ENCODE measurements around the gene LPIN1.

GRCh38 chr2:11745613-11746375, 638 bp upstream of the LPIN1 start:
- no peak for TF ChIP-seq EZH2 (IDR thresholded peaks at IDR 0.05; ENCODE audit: borderline replicate concordance)
- no peak for TF ChIP-seq CTCF (IDR thresholded peaks at IDR 0.05; ENCODE audit: poor library complexity)
